ENCODE results near the gene CLEC7A. TPM values are rescaled to one million over a fixed set of nuclear protein-coding genes. Genes with fewer than 3 reads are reported as not detected.

Gene CLEC7A
- total RNA-seq, 4 donors from 2014 or later, result 2.8 to 14.4 (median 4.7) TPM

DNA sequence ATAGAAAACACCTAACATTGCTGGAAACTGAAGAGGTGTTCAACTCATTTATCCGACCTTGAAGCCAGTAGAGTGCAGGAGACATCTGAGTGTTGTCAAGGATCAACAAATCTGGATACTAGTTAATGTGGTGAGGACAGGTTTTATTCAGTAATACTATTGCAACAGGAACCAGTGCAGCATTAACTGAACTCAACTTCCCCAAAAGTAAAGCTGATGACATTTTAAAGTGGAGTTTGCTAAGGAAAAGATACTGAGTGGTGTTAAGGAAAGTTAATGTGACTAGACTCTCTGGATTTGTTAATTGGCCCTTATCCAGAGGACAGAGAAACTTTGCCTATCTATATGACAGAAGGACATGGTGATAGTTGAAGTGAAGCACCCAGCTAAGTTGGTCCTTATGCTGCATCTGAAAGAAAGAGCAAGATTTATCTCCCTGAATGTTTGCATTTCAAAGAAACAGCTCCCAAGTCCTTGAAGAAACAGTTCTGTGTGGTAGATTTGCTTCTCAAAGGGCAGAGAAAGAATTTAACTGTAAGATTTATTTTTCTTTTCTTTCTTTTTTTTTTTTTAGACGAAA, 1.2 kb upstream of the CLEC7A start:
- no peaks in the 10 kb centered on the region for H3K36me3 ChIP-seq
- no peak overlapping the region for H3K4me3 ChIP-seq
- no peaks in the 10 kb centered on the region for H3K4me1 ChIP-seq
- no peaks in the 10 kb centered on the region for H3K27me3 ChIP-seq
- intact Hi-C loops (cut with DNase I; ENCODE audit: low total_unique reads), result no loop called here
- DNase-seq, result no peak
- H3K9me3 ChIP-seq, result no peaks in the 10 kb centered on the region
- no peak overlapping the region for H3K27ac ChIP-seq
- TF ChIP-seq POLR2A (IDR thresholded peaks at IDR 0.05), result no peak
- TF ChIP-seq, protein P1, sequence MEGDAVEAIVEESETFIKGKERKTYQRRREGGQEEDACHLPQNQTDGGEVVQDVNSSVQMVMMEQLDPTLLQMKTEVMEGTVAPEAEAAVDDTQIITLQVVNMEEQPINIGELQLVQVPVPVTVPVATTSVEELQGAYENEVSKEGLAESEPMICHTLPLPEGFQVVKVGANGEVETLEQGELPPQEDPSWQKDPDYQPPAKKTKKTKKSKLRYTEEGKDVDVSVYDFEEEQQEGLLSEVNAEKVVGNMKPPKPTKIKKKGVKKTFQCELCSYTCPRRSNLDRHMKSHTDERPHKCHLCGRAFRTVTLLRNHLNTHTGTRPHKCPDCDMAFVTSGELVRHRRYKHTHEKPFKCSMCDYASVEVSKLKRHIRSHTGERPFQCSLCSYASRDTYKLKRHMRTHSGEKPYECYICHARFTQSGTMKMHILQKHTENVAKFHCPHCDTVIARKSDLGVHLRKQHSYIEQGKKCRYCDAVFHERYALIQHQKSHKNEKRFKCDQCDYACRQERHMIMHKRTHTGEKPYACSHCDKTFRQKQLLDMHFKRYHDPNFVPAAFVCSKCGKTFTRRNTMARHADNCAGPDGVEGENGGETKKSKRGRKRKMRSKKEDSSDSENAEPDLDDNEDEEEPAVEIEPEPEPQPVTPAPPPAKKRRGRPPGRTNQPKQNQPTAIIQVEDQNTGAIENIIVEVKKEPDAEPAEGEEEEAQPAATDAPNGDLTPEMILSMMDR (IDR thresholded peaks at IDR 0.05), result no peak

DNA sequence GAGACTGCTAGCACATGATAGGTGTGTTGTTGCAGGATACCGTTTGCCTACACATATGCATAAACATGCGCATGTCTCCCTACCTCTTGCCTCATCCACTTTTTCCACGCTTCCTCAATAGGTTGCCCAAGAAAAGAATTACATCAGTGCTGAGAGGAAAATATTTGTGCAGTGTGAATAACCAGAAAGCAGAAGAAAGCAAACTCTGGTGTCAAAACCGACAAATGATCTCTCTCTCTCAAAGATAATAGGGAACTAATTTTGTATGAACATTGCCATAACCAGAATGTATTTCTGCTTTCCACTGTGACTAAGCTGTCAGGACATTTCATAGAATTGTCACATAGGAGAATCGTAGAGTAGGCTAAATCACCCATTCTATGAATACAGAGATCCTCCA, 1.3 kb downstream of the CLEC7A start:
- Histone ChIP-seq H3K27ac (no peak overlapping the region), H3K4me1 (no peaks in the 10 kb centered on the region), H3K27me3 (no peaks in the 10 kb centered on the region), H3K4me3 (no peak overlapping the region), H3K9me3 (no peaks in the 10 kb centered on the region), H3K36me3 (no peaks in the 10 kb centered on the region)
- no peak for DNase-seq
- intact Hi-C loops (cut with DNase I; ENCODE audit: low total_unique reads), result no loop called here
- TF ChIP-seq POLR2A (IDR thresholded peaks at IDR 0.05), result no peak
- TF ChIP-seq, protein P1 (IDR thresholded peaks at IDR 0.05), result no peak

DNA sequence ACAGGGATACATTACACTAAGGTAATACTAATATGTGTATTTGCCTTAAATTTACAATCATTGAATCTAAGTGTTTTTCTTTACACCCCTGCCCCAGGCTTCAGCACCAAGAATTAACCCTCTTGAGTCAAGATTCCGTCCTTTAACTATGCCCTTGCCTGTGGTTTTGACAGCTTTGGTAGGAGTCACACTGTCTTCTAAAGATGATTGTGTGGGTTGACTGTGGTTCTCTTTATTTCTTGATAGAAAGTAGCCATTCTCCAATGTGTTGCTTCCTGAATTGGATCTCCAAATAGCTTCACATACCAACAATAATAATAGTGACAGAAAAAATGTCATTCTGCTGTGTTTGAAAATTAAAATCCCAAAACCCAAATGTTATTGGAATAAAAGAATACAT, 3.6 kb downstream of the CLEC7A start:
- DNase-seq, result no peak
- H3K36me3 ChIP-seq, result no peaks in the 10 kb centered on the region
- no peaks in the 10 kb centered on the region for H3K9me3 ChIP-seq
- intact Hi-C loops (cut with DNase I; ENCODE audit: low total_unique reads), result no loop called here
- no peak overlapping the region for H3K27ac ChIP-seq
- H3K4me3 ChIP-seq, result no peak overlapping the region
- no peaks in the 10 kb centered on the region for H3K4me1 ChIP-seq
- H3K27me3 ChIP-seq, result no peaks in the 10 kb centered on the region
- TF ChIP-seq, protein P1 (IDR thresholded peaks at IDR 0.05), result no peak
- TF ChIP-seq POLR2A (IDR thresholded peaks at IDR 0.05), result no peak

DNA sequence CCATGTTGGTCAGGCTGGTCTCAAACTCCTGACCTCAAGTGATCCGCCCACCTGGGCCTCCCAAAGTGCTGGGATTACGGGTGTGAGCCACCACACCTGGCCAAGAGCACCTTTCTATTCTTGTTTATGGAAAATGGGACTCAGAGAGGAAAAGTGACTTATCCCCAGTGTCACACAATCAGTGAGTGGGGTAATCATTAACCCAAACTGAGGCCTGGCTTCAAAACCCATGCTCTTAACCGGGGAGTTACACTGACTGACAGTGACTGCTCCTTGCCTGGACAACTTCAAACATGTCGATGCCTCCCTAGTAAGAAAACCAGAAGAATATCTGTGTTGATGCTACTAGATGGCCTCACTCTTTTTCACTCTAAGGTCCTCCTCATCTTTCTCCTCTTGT, 7.3 kb downstream of the CLEC7A start:
- DNase-seq, result no peak
- H3K27me3 ChIP-seq, result no peaks in the 10 kb centered on the region
- H3K27ac ChIP-seq, result no peak overlapping the region
- no peaks in the 10 kb centered on the region for H3K36me3 ChIP-seq
- intact Hi-C loops (cut with DNase I; ENCODE audit: low total_unique reads), result no loop called here
- TF ChIP-seq, protein P1 (IDR thresholded peaks at IDR 0.05), result no peak
- no peak for TF ChIP-seq POLR2A (IDR thresholded peaks at IDR 0.05)
- H3K4me3 ChIP-seq, result no peak overlapping the region
- no peaks in the 10 kb centered on the region for H3K9me3 ChIP-seq
- H3K4me1 ChIP-seq, result no peaks in the 10 kb centered on the region

DNA sequence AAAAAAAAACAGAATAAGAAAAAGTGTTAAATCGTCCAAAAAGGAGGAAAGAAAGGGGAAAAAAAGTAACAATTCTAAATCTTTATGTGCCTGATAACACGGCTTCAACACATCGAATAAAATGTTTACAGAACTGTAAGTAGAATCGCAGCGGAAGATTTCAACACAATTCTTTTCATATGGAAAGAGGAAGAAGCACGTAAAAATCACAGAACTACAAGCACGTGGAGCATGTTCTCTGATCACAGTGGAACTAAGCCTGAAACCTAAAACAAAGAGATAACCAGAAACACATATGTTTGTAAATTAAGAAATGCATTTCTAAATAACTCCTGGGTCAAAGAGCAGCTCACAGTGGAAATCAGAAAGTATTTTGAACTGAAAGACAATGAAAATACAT, 8.7 kb downstream of the CLEC7A start:
- Histone ChIP-seq H3K36me3 (no peaks in the 10 kb centered on the region), H3K4me1 (no peaks in the 10 kb centered on the region), H3K9me3 (no peaks in the 10 kb centered on the region), H3K27me3 (no peaks in the 10 kb centered on the region), H3K4me3 (no peak overlapping the region), H3K27ac (no peak overlapping the region)
- DNase-seq, result no peak
- TF ChIP-seq POLR2A (IDR thresholded peaks at IDR 0.05), result no peak
- TF ChIP-seq, protein P1 (IDR thresholded peaks at IDR 0.05), result no peak
- intact Hi-C loops (cut with DNase I; ENCODE audit: low total_unique reads), result no loop called here

Data from uterus (tissue), 4 donors.